ENCODE data around the gene GPC5. TPM values are rescaled to one million over a fixed set of nuclear protein-coding genes. Genes with fewer than 3 reads are reported as not detected.

Gene GPC5
- total and polyA plus RNA-seq, 2 of the 13 experiments (the other 11 are each of a cell fraction or from before 2014, with no cell fraction given) = 0.02 to 0.07 TPM

GRCh38 chr13:92297971-92298942, 899.8 kb downstream of the GPC5 start (continued):
- TF ChIP-seq TIGD3 (CRISPR knock-in tag; IDR thresholded peaks at IDR 0.05; ENCODE audit: borderline replicate concordance) (no peak), TP53 (CRISPR knock-in tag; conservative IDR thresholded peaks at IDR 0.05) (no peak)

GRCh38 chr13:92300651-92301050, 902.2 kb downstream of the GPC5 start:
- Histone ChIP-seq H2AFZ (ENCODE audit: low read length) (no peak overlapping the region), H3K27me3 (ENCODE audit: control insufficient read depth in 1 of 2, insufficient read depth in 2 of 2, low read length in 2 of 2) (no peaks in the 10 kb centered on the region), H4K20me1 (ENCODE audit: insufficient read depth, low read length) (no peaks in the 10 kb centered on the region), H3K9me3 (ENCODE audit: low read length) (no peaks in the 10 kb centered on the region), H3K4me2 (ENCODE audit: low read depth, low read length) (no peak overlapping the region), H3K4me1 (ENCODE audit: insufficient read depth, low read length) (no peaks in the 10 kb centered on the region), H3K4me3 (replicated peaks in 1 of 3; ENCODE audit: insufficient read depth in 1 of 3, low read depth in 2 of 3, low read length in 3 of 3) (no peak overlapping the region), H3K79me2 (ENCODE audit: insufficient read depth, low read length) (no peaks in the 10 kb centered on the region), H3K27ac (ENCODE audit: extremely low read length, insufficient read depth, low read length) (no peak overlapping the region), H3K36me3 (replicated peaks in 1 of 2; ENCODE audit: control insufficient read depth in 1 of 2, insufficient read depth in 2 of 2, low read length in 2 of 2) (no peaks in the 10 kb centered on the region), H3K9ac (ENCODE audit: insufficient read depth, low read depth, low read length) (no peak overlapping the region)
- 43% methylated on average over 1 of the region's 1 CpG for WGBS (ENCODE audit: low lambda C conversion rate)
- no peak for DNase-seq (ENCODE audit: low spot score)
- FAIRE-seq = no peak
- ATAC-seq = no peak
- BruUV-seq (replicated peaks) = no TSS peak
- in situ Hi-C loops (cut with HindIII; ENCODE audit: extremely low pct_ligation_motif_present, low pct_unique_long_range_greater_than_20kb) (no loop called here), intact Hi-C loops (cut with micrococcal nuclease; ENCODE audit: unreplicated experiment) (no loop called here)
- POLR2A ChIA-PET = no interaction called here
- CTCF ChIA-PET (ENCODE audit: low intra/inter-chr PET ratio, low total read pairs) = no interaction called here
- TF ChIP-seq ZNF670 (CRISPR knock-in tag; IDR thresholded peaks at IDR 0.05; ENCODE audit: borderline replicate concordance) (no peak), KAT8 (CRISPR knock-in tag; IDR thresholded peaks at IDR 0.05) (no peak), AKAP8 (CRISPR knock-in tag; IDR thresholded peaks at IDR 0.05) (no peak), FOXP4 (CRISPR knock-in tag; IDR thresholded peaks at IDR 0.05) (no peak), ZNF788 (CRISPR knock-in tag; IDR thresholded peaks at IDR 0.05; ENCODE audit: borderline replicate concordance) (no peak), ZNF576 (CRISPR knock-in tag; IDR thresholded peaks at IDR 0.05) (no peak), KAT2B (IDR thresholded peaks at IDR 0.05; ENCODE audit: borderline replicate concordance, low read depth, low read length) (no peak), NCOR1 (IDR thresholded peaks at IDR 0.05; ENCODE audit: borderline replicate concordance, low read length) (no peak), TOE1 (CRISPR knock-in tag; IDR thresholded peaks at IDR 0.05) (no peak), NFRKB (IDR thresholded peaks at IDR 0.05) (no peak), ZNF747 (CRISPR knock-in tag; IDR thresholded peaks at IDR 0.05; ENCODE audit: borderline replicate concordance) (no peak), RAD21 (CRISPR knock-in tag; IDR thresholded peaks at IDR 0.05) (no peak), ZNF761 (CRISPR knock-in tag; conservative IDR thresholded peaks at IDR 0.05) (no peak), HDAC6 (IDR thresholded peaks at IDR 0.05; ENCODE audit: low read depth, low read length) (no peak), BRD4 (CRISPR knock-in tag; IDR thresholded peaks at IDR 0.05) (no peak), MEIS2 (CRISPR knock-in tag; IDR thresholded peaks at IDR 0.05) (no peak), CENPX (CRISPR knock-in tag; IDR thresholded peaks at IDR 0.05) (no peak)

Data from HepG2 (cell line).